PC-3 (cell line): ENCODE data around the gene MRPS11.

Experiments used
- CTCF ChIP-seq: fragments of 300-600 bp; sonication (generic); conservative IDR thresholded peaks from 2 replicates; pipeline ENCODE4 v1.5.1; 2017; ENCODE audit warnings: antibody characterized with exemption, low read depth, mild to moderate bottlenecking, low read length
- EZH2 ChIP-seq: fragments of 300-600 bp; sonication (generic); IDR thresholded peaks from one replicate; pipeline ENCODE4 v1.6.1; 2017; ENCODE audit warnings: antibody characterized with exemption, mild to moderate bottlenecking, low read length; ENCODE audit not compliant: unreplicated experiment
- EZH2phosphoT487 ChIP-seq: fragments of 300-600 bp; sonication (generic); IDR thresholded peaks from 2 replicates; pipeline ENCODE4 v1.6.1; 2018; ENCODE audit warnings: mild to moderate bottlenecking, antibody characterized with exemption, low read length, borderline replicate concordance

GRCh38 chr15:88477904-88478303 is 10.4 kb downstream of the MRPS11 start:
- no peak for TF ChIP-seq EZH2
- TF ChIP-seq CTCF = no peak
- no peak for TF ChIP-seq EZH2phosphoT487
